Prostate gland (tissue), 2 donors: Measurements from ENCODE around the gene NTM.

Experiments used
- CTCF ChIP-seq, 4 experiments: fragments of 200-600 bp in 2 of 4; fragments of 450-650 bp in 2 of 4; sonication (generic) in 2 of 4; IDR thresholded peaks; 1 replicate in 3 of 4; 2 replicates in 1 of 4; pipeline ENCODE4 v1.5.1; 2016 to 2019; ENCODE audit warnings: antibody characterized with exemption in 4 of 4, mild to moderate bottlenecking in 2 of 4, moderate library complexity in 2 of 4
- POLR2A ChIP-seq: fragments of 450-650 bp; IDR thresholded peaks from one replicate; pipeline ENCODE4 v1.6.1; 2016; ENCODE audit warnings: antibody characterized with exemption, mild to moderate bottlenecking
- POLR2AphosphoS5 ChIP-seq: sonication (generic); formaldehyde crosslinking; IDR thresholded peaks from one replicate; pipeline ENCODE4 v1.6.1; 2017; ENCODE audit warnings: antibody characterized with exemption

DNA sequence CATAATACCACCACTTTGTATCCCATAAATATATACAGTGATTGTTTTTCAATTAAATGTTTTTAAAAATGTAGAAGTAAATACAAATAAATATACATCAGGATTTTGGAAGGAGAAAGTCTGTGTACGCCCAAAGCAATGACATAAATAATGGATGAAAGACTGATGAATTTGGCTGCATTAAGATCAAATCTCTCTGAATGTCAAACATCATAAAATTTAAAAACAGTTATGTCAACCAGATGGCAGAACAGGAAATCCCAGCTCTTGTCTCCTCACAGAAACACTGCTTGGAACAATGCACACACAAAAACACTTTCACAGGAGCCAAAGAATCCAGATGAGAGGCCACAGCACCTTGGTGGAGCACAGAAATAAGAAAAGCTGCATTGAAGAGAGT, 332.9 kb downstream of the NTM start:
- TF ChIP-seq POLR2A (no peak), CTCF (IDR thresholded peaks at IDR 0.05) (no peak), POLR2AphosphoS5 (peak; percentile 24)
